HEK293 (cell line): ENCODE results near the gene UBAC2.

Experiments used
- CTCF ChIA-PET: fragments of 350-600 bp; formaldehyde crosslinking; extraction: SDS; loops from one replicate; lab custom pipeline; 2021; ENCODE audit warnings: antibody characterized with exemption; lab: Yijun Ruan, JAX
- POLR2A ChIA-PET: fragments of 300-600 bp; formaldehyde crosslinking; extraction: SDS; loops from one replicate; lab custom pipeline; 2020; ENCODE audit warnings: antibody characterized with exemption, inconsistent platforms; lab: Yijun Ruan, JAX
- H3K27ac ChIP-seq: fragments of 200-500 bp; sonication (Bioruptor generic); 2 replicates; pipeline ENCODE4 v1.5.1; 2014; ENCODE audit warnings: low read depth, low read length, control low read depth, inconsistent platforms; ENCODE audit errors: extremely low read depth
- H3K36me3 ChIP-seq, 2 experiments: fragments of 200-500 bp in 1 of 2; sonication (Bioruptor generic) in 1 of 2; 1 replicate in 1 of 2; 2 replicates in 1 of 2; pipeline ENCODE4 v1.5.1; 2014 to 2017; ENCODE audit warnings: inconsistent platforms in 2 of 2, low read length in 2 of 2; ENCODE audit not compliant: control insufficient read depth in 2 of 2, insufficient read depth in 1 of 2
- H3K4me1 ChIP-seq: fragments of 200-500 bp; sonication (Bioruptor generic); 2 replicates; pipeline ENCODE4 v1.5.1; 2014; ENCODE audit warnings: mild to moderate bottlenecking, low read length, inconsistent platforms; ENCODE audit not compliant: control insufficient read depth, insufficient read depth
- H3K4me3 ChIP-seq: 2 replicates; pipeline ENCODE4 v1.5.1; 2011; ENCODE audit warnings: low read depth, mild to moderate bottlenecking, control low read depth, low read length, moderate library complexity
- H3K9me3 ChIP-seq: fragments of 200-500 bp; sonication (Bioruptor generic); 2 replicates; pipeline ENCODE4 v1.5.1; 2014; ENCODE audit warnings: low read depth, low read length, inconsistent platforms; ENCODE audit not compliant: control insufficient read depth, insufficient read depth
- MEIS1 ChIP-seq: sonication (generic); formaldehyde crosslinking; IDR thresholded peaks from 2 replicates; pipeline ENCODE4 v1.8.1; 2022; ENCODE audit warnings: missing genetic modification reagents, mild to moderate bottlenecking, borderline replicate concordance
- MZF1 ChIP-seq: fragments of 450-650 bp; formaldehyde crosslinking; IDR thresholded peaks from 2 replicates; pipeline ENCODE4 v1.5.1; 2017; ENCODE audit warnings: missing biosample characterization, missing genetic modification characterization, borderline replicate concordance
- PRDM1 ChIP-seq: fragments of 450-650 bp; formaldehyde crosslinking; IDR thresholded peaks from 2 replicates; pipeline ENCODE4; 2016; ENCODE audit warnings: missing biosample characterization, missing genetic modification characterization
- RBAK ChIP-seq: fragments of 450-650 bp; formaldehyde crosslinking; IDR thresholded peaks from 2 replicates; pipeline ENCODE4 v1.5.1; 2016; ENCODE audit warnings: missing biosample characterization, missing genetic modification characterization
- SP2 ChIP-seq: fragments of 450-650 bp; formaldehyde crosslinking; IDR thresholded peaks from 2 replicates; pipeline ENCODE4 v1.5.1; 2016; ENCODE audit warnings: missing biosample characterization, missing genetic modification characterization
- ZNF132 ChIP-seq: fragments of 450-650 bp; formaldehyde crosslinking; IDR thresholded peaks from 2 replicates; pipeline ENCODE4 v1.5.1; 2017; ENCODE audit warnings: missing biosample characterization, missing genetic modification characterization, borderline replicate concordance
- ZNF19 ChIP-seq: fragments of 450-650 bp; formaldehyde crosslinking; IDR thresholded peaks from 2 replicates; pipeline ENCODE4; 2016; ENCODE audit warnings: missing biosample characterization, missing genetic modification characterization, low read depth
- ZNF202 ChIP-seq: fragments of 450-650 bp; formaldehyde crosslinking; IDR thresholded peaks from 2 replicates; pipeline ENCODE4 v1.5.1; 2016; ENCODE audit warnings: missing biosample characterization, missing genetic modification characterization, borderline replicate concordance
- ZNF211 ChIP-seq: fragments of 450-650 bp; formaldehyde crosslinking; IDR thresholded peaks from 2 replicates; pipeline ENCODE4 v1.5.1; 2016; ENCODE audit warnings: low read depth, missing biosample characterization, missing genetic modification characterization
- ZNF302 ChIP-seq: fragments of 450-650 bp; formaldehyde crosslinking; IDR thresholded peaks from 2 replicates; pipeline ENCODE4 v1.5.1; 2016; ENCODE audit warnings: missing biosample characterization, missing genetic modification characterization, low read depth
- ZNF350 ChIP-seq: fragments of 450-650 bp; formaldehyde crosslinking; IDR thresholded peaks from 2 replicates; pipeline ENCODE4 v1.5.0; 2017; ENCODE audit warnings: missing biosample characterization, mild to moderate bottlenecking, missing genetic modification characterization
- ZNF394 ChIP-seq: fragments of 450-650 bp; formaldehyde crosslinking; IDR thresholded peaks from 2 replicates; pipeline ENCODE4 v1.5.1; 2016; ENCODE audit warnings: missing biosample characterization, missing genetic modification characterization, mild to moderate bottlenecking, moderate library complexity, borderline replicate concordance
- ZNF473 ChIP-seq: fragments of 450-650 bp; formaldehyde crosslinking; IDR thresholded peaks from 2 replicates; pipeline ENCODE4 v1.5.1; 2017; ENCODE audit warnings: missing biosample characterization, missing genetic modification characterization
- ZNF529 ChIP-seq: fragments of 450-650 bp; formaldehyde crosslinking; IDR thresholded peaks from 2 replicates; pipeline ENCODE4 v1.5.1; 2017; ENCODE audit warnings: missing genetic modification characterization, missing biosample characterization; ENCODE audit not compliant: insufficient replicate concordance
- ZNF530 ChIP-seq: fragments of 450-650 bp; formaldehyde crosslinking; IDR thresholded peaks from 2 replicates; pipeline ENCODE4 v1.5.1; 2016; ENCODE audit warnings: low read depth, missing biosample characterization, missing genetic modification characterization
- ZNF548 ChIP-seq: fragments of 450-650 bp; formaldehyde crosslinking; IDR thresholded peaks from 2 replicates; pipeline ENCODE4 v1.5.1; 2016; ENCODE audit warnings: missing biosample characterization, missing genetic modification characterization
- ZNF626 ChIP-seq: fragments of 450-650 bp; sonication (Bioruptor Pico); formaldehyde crosslinking; IDR thresholded peaks from 2 replicates; pipeline ENCODE4 v1.5.1; 2018; ENCODE audit warnings: missing biosample characterization, missing genetic modification characterization, inconsistent platforms
- ZNF792 ChIP-seq: fragments of 450-650 bp; formaldehyde crosslinking; IDR thresholded peaks from 2 replicates; pipeline ENCODE4 v1.5.1; 2016; ENCODE audit warnings: missing biosample characterization, missing genetic modification characterization
- ZNF830 ChIP-seq: fragments of 450-650 bp; IDR thresholded peaks from 2 replicates; pipeline ENCODE4 v1.5.0; 2018; ENCODE audit warnings: missing biosample characterization, missing genetic modification characterization, low read depth, mild to moderate bottlenecking, moderate library complexity
- ZNF837 ChIP-seq: fragments of 450-650 bp; formaldehyde crosslinking; IDR thresholded peaks from 2 replicates; pipeline ENCODE4 v1.5.1; 2016; ENCODE audit warnings: missing biosample characterization, missing genetic modification characterization
- TF ChIP-seq, protein P1 (sequence below): fragments of 450-650 bp; formaldehyde crosslinking; IDR thresholded peaks from 2 replicates; pipeline ENCODE4 v1.5.1; 2016; ENCODE audit warnings: missing biosample characterization, missing genetic modification characterization
- TF ChIP-seq, protein P2 (sequence below): fragments of 450-650 bp; formaldehyde crosslinking; IDR thresholded peaks from 2 replicates; pipeline ENCODE4 v1.5.1; 2016; ENCODE audit warnings: missing biosample characterization, missing genetic modification characterization, borderline replicate concordance
- TF ChIP-seq, protein P3 (sequence below): fragments of 450-650 bp; formaldehyde crosslinking; IDR thresholded peaks from 2 replicates; pipeline ENCODE4 v1.5.1; 2016; ENCODE audit warnings: missing biosample characterization, missing genetic modification characterization

Gene UBAC2

DNA sequence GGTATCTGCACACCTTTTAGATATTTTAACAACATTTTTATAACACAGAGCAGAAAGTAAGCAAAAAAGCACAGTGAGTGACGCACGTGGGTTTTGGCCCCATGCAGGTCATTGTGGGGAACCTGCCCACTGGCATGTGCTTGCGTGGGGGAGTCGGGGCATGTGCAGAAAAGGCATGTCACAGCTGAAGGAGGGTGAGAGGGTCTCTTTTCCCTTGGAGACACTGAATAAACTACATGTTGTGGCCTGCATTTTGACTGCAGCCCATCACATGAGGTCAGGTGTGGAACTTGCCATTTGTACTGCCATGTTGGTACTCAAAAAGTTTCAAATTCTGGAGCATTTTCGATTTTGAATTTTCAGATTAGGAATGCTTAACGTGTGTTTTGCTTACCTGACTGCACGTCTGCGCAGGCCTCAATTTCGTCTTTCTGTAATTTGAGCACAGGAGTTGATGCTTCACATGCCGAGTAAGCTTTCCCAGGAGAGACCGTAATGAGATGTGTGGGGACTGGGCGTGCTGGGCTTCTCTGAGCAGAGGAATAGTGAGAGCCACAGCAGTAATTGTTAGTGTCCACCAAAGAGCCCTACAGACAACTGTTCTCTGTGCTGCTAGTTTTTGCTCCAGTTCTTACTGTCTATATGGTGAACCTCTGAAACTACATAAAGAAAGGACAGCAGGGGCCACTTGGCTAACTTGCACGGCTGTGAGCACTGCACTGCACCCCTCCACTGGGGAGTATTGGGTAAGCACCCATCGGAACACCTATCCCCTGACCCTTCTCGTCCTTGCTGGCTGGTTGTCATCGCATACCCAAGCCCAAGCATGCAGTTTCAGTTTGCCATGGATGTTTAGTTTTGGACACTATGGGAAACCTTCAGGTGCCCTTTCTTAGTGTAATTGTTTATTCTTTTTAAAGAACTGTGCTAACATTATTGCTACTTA, 179.5 kb downstream of the UBAC2 start (continued):
- TF ChIP-seq, protein P1, sequence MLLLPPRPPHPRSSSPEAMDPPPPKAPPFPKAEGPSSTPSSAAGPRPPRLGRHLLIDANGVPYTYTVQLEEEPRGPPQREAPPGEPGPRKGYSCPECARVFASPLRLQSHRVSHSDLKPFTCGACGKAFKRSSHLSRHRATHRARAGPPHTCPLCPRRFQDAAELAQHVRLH (tag by site-specific recombination), result no peak
- TF ChIP-seq ZNF19 (tag by site-specific recombination) (no peak), ZNF530 (tag by site-specific recombination) (no peak), ZNF302 (tag by site-specific recombination) (no peak), PRDM1 (tag by site-specific recombination) (no peak), ZNF473 (tag by site-specific recombination) (no peak), ZNF202 (no peak), SP2 (tag by site-specific recombination) (no peak), ZNF529 (tag by site-specific recombination) (no peak)
- TF ChIP-seq, protein P2, sequence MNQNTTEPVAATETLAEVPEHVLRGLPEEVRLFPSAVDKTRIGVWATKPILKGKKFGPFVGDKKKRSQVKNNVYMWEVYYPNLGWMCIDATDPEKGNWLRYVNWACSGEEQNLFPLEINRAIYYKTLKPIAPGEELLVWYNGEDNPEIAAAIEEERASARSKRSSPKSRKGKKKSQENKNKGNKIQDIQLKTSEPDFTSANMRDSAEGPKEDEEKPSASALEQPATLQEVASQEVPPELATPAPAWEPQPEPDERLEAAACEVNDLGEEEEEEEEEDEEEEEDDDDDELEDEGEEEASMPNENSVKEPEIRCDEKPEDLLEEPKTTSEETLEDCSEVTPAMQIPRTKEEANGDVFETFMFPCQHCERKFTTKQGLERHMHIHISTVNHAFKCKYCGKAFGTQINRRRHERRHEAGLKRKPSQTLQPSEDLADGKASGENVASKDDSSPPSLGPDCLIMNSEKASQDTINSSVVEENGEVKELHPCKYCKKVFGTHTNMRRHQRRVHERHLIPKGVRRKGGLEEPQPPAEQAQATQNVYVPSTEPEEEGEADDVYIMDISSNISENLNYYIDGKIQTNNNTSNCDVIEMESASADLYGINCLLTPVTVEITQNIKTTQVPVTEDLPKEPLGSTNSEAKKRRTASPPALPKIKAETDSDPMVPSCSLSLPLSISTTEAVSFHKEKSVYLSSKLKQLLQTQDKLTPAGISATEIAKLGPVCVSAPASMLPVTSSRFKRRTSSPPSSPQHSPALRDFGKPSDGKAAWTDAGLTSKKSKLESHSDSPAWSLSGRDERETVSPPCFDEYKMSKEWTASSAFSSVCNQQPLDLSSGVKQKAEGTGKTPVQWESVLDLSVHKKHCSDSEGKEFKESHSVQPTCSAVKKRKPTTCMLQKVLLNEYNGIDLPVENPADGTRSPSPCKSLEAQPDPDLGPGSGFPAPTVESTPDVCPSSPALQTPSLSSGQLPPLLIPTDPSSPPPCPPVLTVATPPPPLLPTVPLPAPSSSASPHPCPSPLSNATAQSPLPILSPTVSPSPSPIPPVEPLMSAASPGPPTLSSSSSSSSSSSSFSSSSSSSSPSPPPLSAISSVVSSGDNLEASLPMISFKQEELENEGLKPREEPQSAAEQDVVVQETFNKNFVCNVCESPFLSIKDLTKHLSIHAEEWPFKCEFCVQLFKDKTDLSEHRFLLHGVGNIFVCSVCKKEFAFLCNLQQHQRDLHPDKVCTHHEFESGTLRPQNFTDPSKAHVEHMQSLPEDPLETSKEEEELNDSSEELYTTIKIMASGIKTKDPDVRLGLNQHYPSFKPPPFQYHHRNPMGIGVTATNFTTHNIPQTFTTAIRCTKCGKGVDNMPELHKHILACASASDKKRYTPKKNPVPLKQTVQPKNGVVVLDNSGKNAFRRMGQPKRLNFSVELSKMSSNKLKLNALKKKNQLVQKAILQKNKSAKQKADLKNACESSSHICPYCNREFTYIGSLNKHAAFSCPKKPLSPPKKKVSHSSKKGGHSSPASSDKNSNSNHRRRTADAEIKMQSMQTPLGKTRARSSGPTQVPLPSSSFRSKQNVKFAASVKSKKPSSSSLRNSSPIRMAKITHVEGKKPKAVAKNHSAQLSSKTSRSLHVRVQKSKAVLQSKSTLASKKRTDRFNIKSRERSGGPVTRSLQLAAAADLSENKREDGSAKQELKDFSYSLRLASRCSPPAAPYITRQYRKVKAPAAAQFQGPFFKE (tag by site-specific recombination), result no peak

DNA sequence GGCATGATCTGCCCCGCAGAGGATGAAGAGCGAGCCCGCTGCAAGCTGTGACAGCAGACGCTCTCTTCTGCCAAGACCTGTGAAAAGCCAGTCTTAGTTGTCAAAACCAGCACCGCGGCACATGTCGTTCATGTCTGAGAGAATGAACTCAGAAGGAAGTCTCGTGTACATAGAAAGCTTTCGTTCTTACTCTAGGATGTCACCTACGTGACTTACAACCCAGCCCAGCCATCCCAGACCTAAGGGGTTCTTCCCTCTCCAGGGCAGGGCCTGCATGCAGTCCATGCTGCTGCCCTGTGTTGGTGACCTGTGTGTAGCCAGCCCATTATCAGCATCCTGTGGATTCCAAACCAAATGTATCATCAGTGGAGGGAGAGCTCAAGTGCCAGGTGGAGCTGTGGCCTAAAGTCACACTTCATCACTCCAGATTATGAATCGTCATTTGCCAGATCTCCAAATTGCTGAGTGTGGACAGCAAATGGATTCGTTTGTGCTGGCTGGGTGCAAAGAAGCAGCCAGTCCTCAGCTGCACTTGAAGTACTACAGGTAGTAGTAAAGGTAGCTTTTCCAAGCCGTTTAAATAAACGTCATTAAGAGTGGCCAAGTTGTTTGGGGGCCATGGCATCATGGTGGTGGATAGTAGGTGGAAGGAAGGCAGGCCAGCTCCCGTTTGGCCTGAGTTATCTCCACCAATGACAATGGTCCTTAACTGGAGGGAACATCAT, 180.4 kb downstream of the UBAC2 start:
- H3K36me3 ChIP-seq, result no peaks in the 10 kb centered on the region
- ChIA-PET POLR2A (no interaction called here), CTCF (interaction anchor here (1.5 kb wide), 1 partner anchor 56 kb away, joined by 9 read pairs; no protein-coding TSS in a partner anchor)
- H3K4me1 ChIP-seq, result no peaks in the 10 kb centered on the region
- H3K9me3 ChIP-seq, result no peaks in the 10 kb centered on the region
- H3K4me3 ChIP-seq, result no peak overlapping the region
- H3K27ac ChIP-seq, result no peak overlapping the region
- TF ChIP-seq ZNF830 (tag by site-specific recombination) (no peak), RBAK (tag by site-specific recombination) (no peak), ZNF548 (no peak), ZNF626 (tag by site-specific recombination) (no peak), ZNF837 (no peak), ZNF132 (tag by site-specific recombination) (no peak), ZNF792 (no peak), MEIS1 (no peak), ZNF350 (tag by site-specific recombination) (no peak), ZNF211 (no peak), ZNF394 (tag by site-specific recombination) (no peak), MZF1 (tag by site-specific recombination) (no peak)
- TF ChIP-seq, protein P3, sequence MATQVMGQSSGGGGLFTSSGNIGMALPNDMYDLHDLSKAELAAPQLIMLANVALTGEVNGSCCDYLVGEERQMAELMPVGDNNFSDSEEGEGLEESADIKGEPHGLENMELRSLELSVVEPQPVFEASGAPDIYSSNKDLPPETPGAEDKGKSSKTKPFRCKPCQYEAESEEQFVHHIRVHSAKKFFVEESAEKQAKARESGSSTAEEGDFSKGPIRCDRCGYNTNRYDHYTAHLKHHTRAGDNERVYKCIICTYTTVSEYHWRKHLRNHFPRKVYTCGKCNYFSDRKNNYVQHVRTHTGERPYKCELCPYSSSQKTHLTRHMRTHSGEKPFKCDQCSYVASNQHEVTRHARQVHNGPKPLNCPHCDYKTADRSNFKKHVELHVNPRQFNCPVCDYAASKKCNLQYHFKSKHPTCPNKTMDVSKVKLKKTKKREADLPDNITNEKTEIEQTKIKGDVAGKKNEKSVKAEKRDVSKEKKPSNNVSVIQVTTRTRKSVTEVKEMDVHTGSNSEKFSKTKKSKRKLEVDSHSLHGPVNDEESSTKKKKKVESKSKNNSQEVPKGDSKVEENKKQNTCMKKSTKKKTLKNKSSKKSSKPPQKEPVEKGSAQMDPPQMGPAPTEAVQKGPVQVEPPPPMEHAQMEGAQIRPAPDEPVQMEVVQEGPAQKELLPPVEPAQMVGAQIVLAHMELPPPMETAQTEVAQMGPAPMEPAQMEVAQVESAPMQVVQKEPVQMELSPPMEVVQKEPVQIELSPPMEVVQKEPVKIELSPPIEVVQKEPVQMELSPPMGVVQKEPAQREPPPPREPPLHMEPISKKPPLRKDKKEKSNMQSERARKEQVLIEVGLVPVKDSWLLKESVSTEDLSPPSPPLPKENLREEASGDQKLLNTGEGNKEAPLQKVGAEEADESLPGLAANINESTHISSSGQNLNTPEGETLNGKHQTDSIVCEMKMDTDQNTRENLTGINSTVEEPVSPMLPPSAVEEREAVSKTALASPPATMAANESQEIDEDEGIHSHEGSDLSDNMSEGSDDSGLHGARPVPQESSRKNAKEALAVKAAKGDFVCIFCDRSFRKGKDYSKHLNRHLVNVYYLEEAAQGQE (tag by site-specific recombination), result no peak
